ENCODE data around the gene KATNIP. TPM values are rescaled to one million over a fixed set of nuclear protein-coding genes. Genes with fewer than 3 reads are reported as not detected.
A peak's percentile ranks its signal among the peaks of the same experiment; 100 is the strongest.

The KATNIP gene
- polyA plus RNA-seq, 1 donor (not counting 4 experiments of a cell fraction or from before 2014, with no cell fraction given): 19.0 TPM

- Histone ChIP-seq H3K9me3 (ENCODE audit: control insufficient read depth, low read depth, low read length) (no peaks in the 10 kb centered on the region), H4K20me1 (ENCODE audit: control insufficient read depth, extremely low read depth, insufficient read depth, low read length) (peaks cover 12% of the 10 kb centered on the region), H3K27me3 (ENCODE audit: control insufficient read depth, extremely low read depth, insufficient read depth, low read length) (no peaks in the 10 kb centered on the region), H3K79me2 (ENCODE audit: control insufficient read depth, insufficient read depth, low read length) (peaks cover 32% of the 10 kb centered on the region), H2AFZ (ENCODE audit: control insufficient read depth, low read length) (no peak overlapping the region), H3K9ac (ENCODE audit: control insufficient read depth, extremely low read depth, insufficient read depth, low read length) (no peak overlapping the region), H3K4me3 (ENCODE audit: control insufficient read depth in 2 of 3, extremely low read depth in 1 of 3, insufficient read depth in 2 of 3, low read depth in 1 of 3, low read length in 3 of 3) (no peak overlapping the region), H3K4me2 (ENCODE audit: control insufficient read depth, extremely low read depth, insufficient read depth, low read depth, low read length) (no peak overlapping the region), H3K9me1 (ENCODE audit: control insufficient read depth, extremely low read depth, insufficient read depth, low read length) (peaks cover 3% of the 10 kb centered on the region), H3K36me3 (ENCODE audit: control insufficient read depth in 2 of 2, extremely low read depth in 1 of 2, insufficient read depth in 2 of 2, low read length in 2 of 2) (peaks cover 29 to 41% of the 10 kb centered on the region in 2 experiments), H3K27ac (ENCODE audit: control insufficient read depth, insufficient read depth, low read length) (no peak overlapping the region), H3K4me1 (ENCODE audit: control insufficient read depth, extremely low read depth, insufficient read depth, low read length) (peaks cover 26% of the 10 kb centered on the region)
- FAIRE-seq (no peak), DNase-seq (ENCODE audit: low read depth, low spot score) (no peak)
- dilution Hi-C loops (cut with MboI; ENCODE audit: extremely low pct_ligation_motif_present, low sequenced_read_pairs): no loop called here
- no peak for TF ChIP-seq CTCF (optimal IDR thresholded peaks at IDR 0.05 in 1 of 3, IDR thresholded peaks at IDR 0.05 in 1 of 3, conservative IDR thresholded peaks at IDR 0.05 in 1 of 3; ENCODE audit: extremely low read depth in 1 of 3, insufficient read depth in 2 of 3, low read length in 3 of 3)
- no peak for TF ChIP-seq EZH2 (IDR thresholded peaks at IDR 0.05; ENCODE audit: low read length)
These were observed 5.3 kb upstream of the KATNIP start for GRCh38 chr16:27544671-27545070.

GRCh38 chr16:27547134-27547533 lies 2.8 kb upstream of the KATNIP start:
- peaks cover 3% of the 10 kb centered on the region for H3K9me1 ChIP-seq (ENCODE audit: control insufficient read depth, extremely low read depth, insufficient read depth, low read length)
- peak overlapping the region in 1 of 3 experiments; percentile 47 for H3K4me3 ChIP-seq (ENCODE audit: control insufficient read depth in 2 of 3, extremely low read depth in 1 of 3, insufficient read depth in 2 of 3, low read depth in 1 of 3, low read length in 3 of 3)
- H2AFZ ChIP-seq (ENCODE audit: control insufficient read depth, low read length): no peak overlapping the region
- TF ChIP-seq CTCF (optimal IDR thresholded peaks at IDR 0.05 in 1 of 3, IDR thresholded peaks at IDR 0.05 in 1 of 3, conservative IDR thresholded peaks at IDR 0.05 in 1 of 3; ENCODE audit: extremely low read depth in 1 of 3, insufficient read depth in 2 of 3, low read length in 3 of 3): no peak
- TF ChIP-seq EZH2 (IDR thresholded peaks at IDR 0.05; ENCODE audit: low read length): no peak
- FAIRE-seq (peak; percentile 69), DNase-seq (ENCODE audit: low read depth, low spot score) (peak; percentile 26)
- peak overlapping the region; percentile 75 for H3K4me2 ChIP-seq (ENCODE audit: control insufficient read depth, extremely low read depth, insufficient read depth, low read depth, low read length)
- H3K79me2 ChIP-seq (ENCODE audit: control insufficient read depth, insufficient read depth, low read length): peaks cover 46% of the 10 kb centered on the region
- H3K27ac ChIP-seq (ENCODE audit: control insufficient read depth, insufficient read depth, low read length): peak overlapping the region; percentile 60
- no peaks in the 10 kb centered on the region for H3K9me3 ChIP-seq (ENCODE audit: control insufficient read depth, low read depth, low read length)
- peak overlapping the region; percentile 15 for H3K9ac ChIP-seq (ENCODE audit: control insufficient read depth, extremely low read depth, insufficient read depth, low read length)
- H3K4me1 ChIP-seq (ENCODE audit: control insufficient read depth, extremely low read depth, insufficient read depth, low read length): peaks cover 33% of the 10 kb centered on the region
- dilution Hi-C loops (cut with MboI; ENCODE audit: extremely low pct_ligation_motif_present, low sequenced_read_pairs): no loop called here
- peaks cover 12% of the 10 kb centered on the region for H4K20me1 ChIP-seq (ENCODE audit: control insufficient read depth, extremely low read depth, insufficient read depth, low read length)
- H3K27me3 ChIP-seq (ENCODE audit: control insufficient read depth, extremely low read depth, insufficient read depth, low read length): no peaks in the 10 kb centered on the region
- peaks cover 22 to 24% of the 10 kb centered on the region in 2 experiments for H3K36me3 ChIP-seq (ENCODE audit: control insufficient read depth in 2 of 2, extremely low read depth in 1 of 2, insufficient read depth in 2 of 2, low read length in 2 of 2)
